WTC11 (cell line): ENCODE results near the gene TBC1D22A. TPM values are rescaled to one million over a fixed set of nuclear protein-coding genes. Genes with fewer than 3 reads are reported as not detected.

ENCODE experiments used
- ATAC-seq: fragments of 200-7000 bp; cut with Tn5 transposase; 2 replicates; pipeline ENCODE4 v1.10.0; 2021; ENCODE audit warnings: mild to moderate bottlenecking, moderate library complexity
- CTCF ChIA-PET: fragments of 300-600 bp; sonication (Branson Sonifier 250); formaldehyde crosslinking; loops from one replicate; lab custom pipeline; 2021; ENCODE audit warnings: antibody characterized with exemption; lab: Charles Lee
- POLR2A ChIA-PET: fragments of 350-600 bp; sonication (Branson Sonifier 250); formaldehyde crosslinking; loops from one replicate; lab custom pipeline; 2021; ENCODE audit warnings: antibody characterized with exemption; lab: Charles Lee
- DNase-seq: peaks from one replicate; pipeline ENCODE4 v3.0.0; 2021; ENCODE audit warnings: low spot score
- H3K27ac Mint-ChIP-seq: 2 replicates; pipeline ENCODE4 v1.8.0; 2021; ENCODE audit warnings: mixed read lengths
- H3K27me3 Mint-ChIP-seq: 2 replicates; pipeline ENCODE4 v1.8.0; 2021; ENCODE audit warnings: low read depth, mild to moderate bottlenecking, moderate library complexity, mixed read lengths
- H3K36me3 Mint-ChIP-seq: 2 replicates; pipeline ENCODE4 v1.8.0; 2021; ENCODE audit warnings: mixed read lengths
- H3K4me1 Mint-ChIP-seq: 2 replicates; pipeline ENCODE4 v1.8.0; 2022; ENCODE audit warnings: mixed read lengths
- H3K4me3 Mint-ChIP-seq: 2 replicates; pipeline ENCODE4 v1.8.0; 2021; ENCODE audit warnings: mild to moderate bottlenecking, moderate library complexity, mixed read lengths
- H3K9me3 Mint-ChIP-seq: 2 replicates; pipeline ENCODE4 v1.8.0; 2021; ENCODE audit warnings: mixed read lengths
- AFF4 ChIP-seq: sonication (generic); formaldehyde crosslinking; IDR thresholded peaks from 2 replicates; pipeline ENCODE4 v1.8.1; 2023; ENCODE audit warnings: mild to moderate bottlenecking, missing genetic modification reagents, borderline replicate concordance
- ATF1 ChIP-seq: sonication (generic); formaldehyde crosslinking; IDR thresholded peaks from 2 replicates; pipeline ENCODE4 v1.8.1; 2023; ENCODE audit warnings: mild to moderate bottlenecking, moderate library complexity, missing genetic modification reagents
- E2F4 ChIP-seq: sonication (generic); formaldehyde crosslinking; IDR thresholded peaks from 2 replicates; pipeline ENCODE4 v1.8.1; 2022; ENCODE audit warnings: low read depth, mild to moderate bottlenecking, moderate library complexity, missing genetic modification reagents, borderline replicate concordance
- ELF4 ChIP-seq: sonication (generic); formaldehyde crosslinking; IDR thresholded peaks from 2 replicates; pipeline ENCODE4 v1.8.1; 2022; ENCODE audit warnings: low read depth, mild to moderate bottlenecking, moderate library complexity, missing genetic modification reagents
- EMX1 ChIP-seq: fragments of 250-450 bp; sonication (Bioruptor Pico); IDR thresholded peaks from 2 replicates; pipeline ENCODE4 v1.8.0; 2021; ENCODE audit warnings: mild to moderate bottlenecking
- ESRRA ChIP-seq: sonication (generic); formaldehyde crosslinking; IDR thresholded peaks from 2 replicates; pipeline ENCODE4 v1.8.1; 2022; ENCODE audit warnings: mild to moderate bottlenecking, missing genetic modification reagents, borderline replicate concordance
- GRHL2 ChIP-seq: fragments of 250-450 bp; sonication (Bioruptor Pico); IDR thresholded peaks from 2 replicates; pipeline ENCODE4 v1.8.0; 2022; ENCODE audit warnings: mild to moderate bottlenecking, moderate library complexity; ENCODE audit not compliant: insufficient replicate concordance, severe bottlenecking
- MAX ChIP-seq: sonication (generic); formaldehyde crosslinking; IDR thresholded peaks from 2 replicates; pipeline ENCODE4 v1.8.0; 2022; ENCODE audit warnings: mild to moderate bottlenecking, missing genetic modification reagents
- NFE2L1 ChIP-seq: sonication (generic); formaldehyde crosslinking; IDR thresholded peaks from 2 replicates; pipeline ENCODE4 v1.8.1; 2023; ENCODE audit warnings: missing genetic modification reagents
- PREB ChIP-seq: sonication (generic); formaldehyde crosslinking; IDR thresholded peaks from 2 replicates; pipeline ENCODE4 v1.8.1; 2022; ENCODE audit warnings: mild to moderate bottlenecking, missing genetic modification reagents, moderate library complexity, borderline replicate concordance
- SOX15 ChIP-seq: fragments of 250-450 bp; sonication (Bioruptor Pico); IDR thresholded peaks from 2 replicates; pipeline ENCODE4 v1.9.0; 2021; ENCODE audit warnings: mild to moderate bottlenecking
- TP53 ChIP-seq: sonication (generic); formaldehyde crosslinking; IDR thresholded peaks from 2 replicates; pipeline ENCODE4 v1.8.1; 2023; ENCODE audit warnings: mild to moderate bottlenecking, missing genetic modification reagents
- ZNF121 ChIP-seq: sonication (generic); formaldehyde crosslinking; IDR thresholded peaks from 2 replicates; pipeline ENCODE4 v1.8.0; 2023; ENCODE audit warnings: missing genetic modification reagents
- ZNF138 ChIP-seq: sonication (generic); formaldehyde crosslinking; conservative IDR thresholded peaks from 2 replicates; pipeline ENCODE4 v1.8.1; 2022; ENCODE audit warnings: mild to moderate bottlenecking, moderate library complexity, missing genetic modification reagents
- ZNF423 ChIP-seq: fragments of 250-450 bp; sonication (Bioruptor Pico); IDR thresholded peaks from 2 replicates; pipeline ENCODE4 v2.1.2; 2022; ENCODE audit warnings: mild to moderate bottlenecking, moderate library complexity
- ZSCAN18 ChIP-seq: fragments of 250-450 bp; sonication (Bioruptor Pico); IDR thresholded peaks from 2 replicates; pipeline ENCODE4 v2.1.2; 2022; ENCODE audit warnings: mild to moderate bottlenecking, moderate library complexity
- total RNA-seq: library from RNA; stranded (reverse); gene quantifications from 3 replicates; pipeline ENCODE4 v1.2.3, GENCODE V29; 2021
- TF ChIP-seq, protein P1 (sequence below): fragments of 250-450 bp; sonication (Bioruptor Pico); IDR thresholded peaks from 2 replicates; pipeline ENCODE4 v1.9.0; 2021; ENCODE audit warnings: mild to moderate bottlenecking
- TF ChIP-seq, protein P2 (sequence below): sonication (generic); formaldehyde crosslinking; conservative IDR thresholded peaks from 2 replicates; pipeline ENCODE4 v1.8.1; 2022; ENCODE audit warnings: mild to moderate bottlenecking, missing genetic modification reagents
- TF ChIP-seq, protein P3 (sequence below): sonication (generic); formaldehyde crosslinking; IDR thresholded peaks from 2 replicates; pipeline ENCODE4 v1.8.0; 2023; ENCODE audit warnings: mild to moderate bottlenecking, missing genetic modification reagents

Gene TBC1D22A
- total RNA-seq, 1 experiment from 2014 or later, result 18.1 TPM

DNA sequence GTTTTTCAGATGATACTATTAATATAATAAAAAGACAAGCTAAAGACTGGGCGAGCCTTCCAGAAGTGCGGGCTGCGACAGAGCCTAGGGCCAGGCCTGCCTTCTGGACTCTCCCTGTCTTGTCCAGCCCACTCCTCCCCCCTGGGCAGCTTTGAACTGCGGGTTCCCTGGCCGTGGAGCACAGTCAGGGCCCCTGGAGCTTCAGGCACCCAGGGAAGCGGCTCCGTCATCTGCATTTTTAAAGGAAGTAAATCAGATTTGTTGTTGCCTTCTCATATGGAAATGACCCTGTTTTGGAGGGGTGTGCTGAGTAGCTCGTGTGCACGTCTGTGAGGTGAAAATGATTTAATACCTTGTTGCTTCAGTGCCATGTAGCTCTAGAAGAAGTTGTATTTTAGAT lies 265.3 kb downstream of the TBC1D22A start:
- Mint-ChIP-seq H3K4me3 (peak overlapping the region; percentile 48), H3K27ac (peak overlapping the region; percentile 67), H3K36me3 (no peaks in the 10 kb centered on the region), H3K27me3 (no peaks in the 10 kb centered on the region; the same call in 1 of the 2 replicates), H3K9me3 (no peaks in the 10 kb centered on the region), H3K4me1 (peaks cover 43% of the 10 kb centered on the region)
- ChIA-PET CTCF (interaction anchor here (0.9 to 2.0 kb wide), 2 partner anchors 15 to 200 kb away, joined by 5 to 14 read pairs; no protein-coding TSS in a partner anchor), POLR2A (interaction anchor here (1.2 kb wide), 1 partner anchor 10 kb away, joined by 3 read pairs; no protein-coding TSS in a partner anchor)
- TF ChIP-seq ZNF423 (CRISPR knock-in tag), result peak; percentile 99
- TF ChIP-seq, protein P1, sequence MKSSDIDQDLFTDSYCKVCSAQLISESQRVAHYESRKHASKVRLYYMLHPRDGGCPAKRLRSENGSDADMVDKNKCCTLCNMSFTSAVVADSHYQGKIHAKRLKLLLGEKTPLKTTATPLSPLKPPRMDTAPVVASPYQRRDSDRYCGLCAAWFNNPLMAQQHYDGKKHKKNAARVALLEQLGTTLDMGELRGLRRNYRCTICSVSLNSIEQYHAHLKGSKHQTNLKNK (CRISPR knock-in tag), result no peak
- TF ChIP-seq, protein P2, sequence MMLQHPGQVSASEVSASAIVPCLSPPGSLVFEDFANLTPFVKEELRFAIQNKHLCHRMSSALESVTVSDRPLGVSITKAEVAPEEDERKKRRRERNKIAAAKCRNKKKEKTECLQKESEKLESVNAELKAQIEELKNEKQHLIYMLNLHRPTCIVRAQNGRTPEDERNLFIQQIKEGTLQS, result no peak
- TF ChIP-seq, protein P3, sequence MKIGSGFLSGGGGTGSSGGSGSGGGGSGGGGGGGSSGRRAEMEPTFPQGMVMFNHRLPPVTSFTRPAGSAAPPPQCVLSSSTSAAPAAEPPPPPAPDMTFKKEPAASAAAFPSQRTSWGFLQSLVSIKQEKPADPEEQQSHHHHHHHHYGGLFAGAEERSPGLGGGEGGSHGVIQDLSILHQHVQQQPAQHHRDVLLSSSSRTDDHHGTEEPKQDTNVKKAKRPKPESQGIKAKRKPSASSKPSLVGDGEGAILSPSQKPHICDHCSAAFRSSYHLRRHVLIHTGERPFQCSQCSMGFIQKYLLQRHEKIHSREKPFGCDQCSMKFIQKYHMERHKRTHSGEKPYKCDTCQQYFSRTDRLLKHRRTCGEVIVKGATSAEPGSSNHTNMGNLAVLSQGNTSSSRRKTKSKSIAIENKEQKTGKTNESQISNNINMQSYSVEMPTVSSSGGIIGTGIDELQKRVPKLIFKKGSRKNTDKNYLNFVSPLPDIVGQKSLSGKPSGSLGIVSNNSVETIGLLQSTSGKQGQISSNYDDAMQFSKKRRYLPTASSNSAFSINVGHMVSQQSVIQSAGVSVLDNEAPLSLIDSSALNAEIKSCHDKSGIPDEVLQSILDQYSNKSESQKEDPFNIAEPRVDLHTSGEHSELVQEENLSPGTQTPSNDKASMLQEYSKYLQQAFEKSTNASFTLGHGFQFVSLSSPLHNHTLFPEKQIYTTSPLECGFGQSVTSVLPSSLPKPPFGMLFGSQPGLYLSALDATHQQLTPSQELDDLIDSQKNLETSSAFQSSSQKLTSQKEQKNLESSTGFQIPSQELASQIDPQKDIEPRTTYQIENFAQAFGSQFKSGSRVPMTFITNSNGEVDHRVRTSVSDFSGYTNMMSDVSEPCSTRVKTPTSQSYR (CRISPR knock-in tag), result no peak
- no peak for DNase-seq
- peak; percentile 62 for ATAC-seq

GRCh38 chr22:47029244-47030074 lies 267.0 kb downstream of the TBC1D22A start:
- peaks cover 33% of the 10 kb centered on the region for H3K4me1 Mint-ChIP-seq
- H3K36me3 Mint-ChIP-seq, result no peaks in the 10 kb centered on the region
- H3K4me3 Mint-ChIP-seq, result no peak overlapping the region
- TF ChIP-seq AFF4 (CRISPR knock-in tag) (no peak), EMX1 (CRISPR knock-in tag) (no peak), GRHL2 (no peak), ZSCAN18 (CRISPR knock-in tag) (no peak), ESRRA (CRISPR knock-in tag) (no peak), E2F4 (CRISPR knock-in tag) (no peak), ELF4 (CRISPR knock-in tag) (no peak), NFE2L1 (CRISPR knock-in tag) (no peak), SOX15 (no peak), PREB (no peak), ATF1 (no peak), MAX (no peak), ZNF121 (CRISPR knock-in tag) (no peak), ZNF138 (CRISPR knock-in tag) (no peak), TP53 (CRISPR knock-in tag) (no peak)
- no peaks in the 10 kb centered on the region; the same call in 1 of the 2 replicates for H3K27me3 Mint-ChIP-seq
- ChIA-PET POLR2A (no interaction called here), CTCF (interaction anchor here (0.9 to 1.8 kb wide), 2 partner anchors 203 to 231 kb away, joined by 3 to 4 read pairs; no protein-coding TSS in a partner anchor)
- H3K9me3 Mint-ChIP-seq, result no peaks in the 10 kb centered on the region
- no peak overlapping the region for H3K27ac Mint-ChIP-seq
- DNase-seq, result no peak
- no peak for ATAC-seq
